Hematopoietic multipotent progenitor cell treated with erythropoietin and hydrocortisone succinate and interleukin-3 and kit ligand, for 17 days (in vitro differentiated cells): Measurements from ENCODE around the gene HSF2BP.
"Not testable (repeated sequence)": the region's sequence is repeated elsewhere in the genome, so short reads cannot be mapped to it uniquely, and the experiment has no call there.

ENCODE experiments used
- DNase-seq: peaks from one replicate; pipeline ENCODE4 v3.0.0-alpha.2; 2015; ENCODE audit warnings: low spot score

HSF2BP gene

DNA sequence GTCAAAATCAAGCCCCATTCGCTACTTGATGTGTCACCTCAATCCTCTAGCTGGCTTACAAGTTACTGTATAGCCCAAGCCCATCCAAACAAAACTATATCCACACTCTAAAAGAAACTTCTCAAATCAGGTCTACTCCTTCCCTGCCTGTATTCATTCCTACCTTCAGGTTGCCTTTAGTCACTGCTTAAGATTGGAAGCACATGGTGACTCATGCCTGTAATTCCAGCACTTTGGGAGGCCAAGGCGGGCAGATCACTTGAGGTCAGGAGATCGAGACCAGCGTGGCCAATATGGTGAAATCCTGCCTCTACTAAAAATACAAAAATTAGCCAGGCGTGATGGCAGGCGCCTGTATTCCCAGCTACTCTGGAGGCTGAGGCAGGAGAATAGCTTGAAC is 7.4 kb downstream of the HSF2BP start:
- not testable (repeated sequence) for DNase-seq

- DNase-seq, result no peak
Measured at GRCh38 chr21:43648171-43648570, 11.1 kb downstream of the HSF2BP start.

DNA sequence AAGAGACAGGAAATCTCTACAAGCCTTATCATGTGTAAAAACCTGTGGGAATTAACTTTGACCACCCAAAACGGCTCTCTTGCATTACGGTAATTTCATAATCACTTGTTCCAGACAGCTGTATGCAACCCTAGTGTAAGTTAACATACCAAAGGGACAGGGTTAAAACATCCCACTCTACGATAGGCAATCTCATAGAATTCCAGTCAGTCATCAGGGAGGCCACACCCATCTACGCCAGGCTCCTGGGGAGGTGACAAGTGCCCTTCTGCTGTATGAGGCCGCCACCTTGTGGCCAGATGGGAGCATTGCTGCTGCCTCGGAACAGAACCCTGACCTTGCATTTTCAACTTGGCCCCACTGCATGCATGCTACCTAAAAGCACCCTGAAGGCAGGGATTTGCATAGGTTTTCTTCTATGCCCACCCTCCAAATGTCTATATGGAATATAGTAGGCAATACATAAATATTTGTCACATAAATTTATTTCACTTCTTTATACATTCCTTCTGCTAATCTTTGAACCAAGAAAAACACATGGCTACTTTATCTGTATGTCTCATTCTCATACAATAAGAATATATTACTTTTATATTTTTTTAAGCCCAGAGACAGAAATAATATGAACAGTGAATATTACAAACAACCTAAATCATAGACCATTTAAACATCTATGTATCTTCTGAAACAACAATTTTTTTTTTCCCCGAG is 12.6 kb downstream of the HSF2BP start:
- peak; percentile 92 for DNase-seq

GRCh38 chr21:43645976-43646375 is 13.3 kb downstream of the HSF2BP start:
- no peak for DNase-seq

DNA sequence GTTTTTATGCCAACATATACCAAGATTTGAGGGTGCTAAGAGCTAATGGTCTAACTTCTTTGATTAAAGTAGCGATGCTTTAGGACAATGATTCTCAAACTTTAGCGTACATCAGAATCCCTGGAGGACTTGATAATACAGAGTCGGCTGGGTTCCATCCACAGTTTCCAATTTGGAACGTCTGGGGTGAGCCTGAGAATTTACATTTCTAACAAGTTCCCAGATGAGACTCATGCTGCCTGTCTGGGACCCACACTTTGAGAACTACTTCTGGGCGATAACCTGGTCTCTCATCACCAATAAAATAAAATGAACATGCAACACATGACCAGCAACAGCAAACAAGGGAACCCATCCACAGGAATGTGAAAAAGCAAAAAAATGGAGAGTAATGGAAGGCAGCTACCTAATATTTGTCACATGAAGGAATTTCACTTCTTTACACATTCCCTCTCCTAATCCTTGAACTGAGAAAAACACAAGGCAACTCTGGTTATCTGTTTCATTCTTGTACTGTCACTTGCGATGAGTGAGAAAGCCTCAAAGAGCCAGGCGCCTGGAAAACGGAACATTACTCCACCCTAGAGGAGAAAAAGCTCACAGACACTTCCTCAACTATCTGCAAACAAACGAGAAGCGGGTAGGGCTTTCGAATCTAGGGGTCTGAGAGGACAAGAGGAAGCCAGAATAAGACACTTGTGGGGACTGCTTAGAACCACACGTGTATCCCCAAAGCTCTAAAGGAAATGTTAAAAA is 14.0 kb downstream of the HSF2BP start:
- DNase-seq, result no peak

GRCh38 chr21:43644609-43645008 is 14.7 kb downstream of the HSF2BP start:
- no peak for DNase-seq

- no peak for DNase-seq
Measured at GRCh38 chr21:43644071-43644470, 15.2 kb downstream of the HSF2BP start.

DNA sequence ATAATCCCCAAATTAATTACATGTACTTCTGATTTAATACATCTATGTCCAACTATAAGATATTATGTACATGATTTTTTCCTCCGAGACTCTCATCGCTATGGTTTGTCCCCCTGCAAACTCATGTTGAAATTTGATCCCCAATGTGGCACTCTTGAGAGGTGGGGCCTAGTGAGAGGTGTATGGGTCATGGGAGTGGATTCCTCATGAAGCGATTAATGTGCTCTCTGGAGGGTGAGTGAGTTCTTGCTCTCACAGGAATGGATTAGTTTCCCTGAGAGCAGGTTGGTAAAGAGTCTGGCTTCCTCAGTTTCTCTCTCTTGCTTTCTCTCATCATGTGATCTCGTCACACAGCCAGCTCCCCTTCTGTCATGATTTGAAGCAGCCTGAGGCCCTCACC is 16.1 kb downstream of the HSF2BP start:
- DNase-seq, result no peak

GRCh38 chr21:43640400-43640799 is 18.9 kb downstream of the HSF2BP start:
- no peak for DNase-seq

DNA sequence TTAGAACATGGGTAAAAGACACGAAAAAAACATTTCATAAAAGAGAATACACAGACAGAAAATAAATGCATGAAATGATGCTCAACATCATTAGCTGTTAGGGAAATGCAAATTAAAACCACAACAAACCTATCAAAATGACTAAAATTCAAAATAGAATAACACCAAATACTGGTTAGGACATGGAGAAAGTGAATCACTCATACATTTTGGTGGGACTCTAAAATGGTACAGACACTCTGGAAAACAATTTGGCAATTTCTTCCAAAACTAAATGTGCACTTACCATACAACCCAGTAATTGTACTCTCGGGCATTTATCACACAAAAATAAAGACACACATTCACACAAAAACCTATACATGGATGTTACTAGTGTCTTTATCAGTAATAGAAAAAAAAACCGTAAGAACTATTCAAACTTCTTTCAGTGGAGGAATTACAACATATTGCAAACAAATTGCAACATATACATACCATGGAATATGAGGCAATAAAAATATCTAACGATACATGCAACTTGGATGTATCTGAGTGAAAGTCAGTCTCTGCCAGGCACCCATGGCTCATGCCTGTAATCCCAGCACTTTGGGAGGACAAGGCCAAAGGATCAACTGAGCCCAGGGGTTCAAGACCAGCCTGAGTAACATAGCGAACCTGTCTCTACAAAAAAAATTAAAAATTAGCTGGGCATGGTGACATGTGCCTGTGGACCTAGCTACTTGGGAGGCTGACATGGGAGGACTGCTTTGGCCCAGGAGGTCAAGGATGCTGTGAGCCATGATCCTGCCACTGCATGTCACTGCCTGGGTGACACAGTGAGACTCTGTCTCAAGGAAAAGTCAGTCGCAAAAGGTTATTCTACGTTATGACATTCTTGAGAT is 19.6 kb downstream of the HSF2BP start:
- DNase-seq, result no peak

DNA sequence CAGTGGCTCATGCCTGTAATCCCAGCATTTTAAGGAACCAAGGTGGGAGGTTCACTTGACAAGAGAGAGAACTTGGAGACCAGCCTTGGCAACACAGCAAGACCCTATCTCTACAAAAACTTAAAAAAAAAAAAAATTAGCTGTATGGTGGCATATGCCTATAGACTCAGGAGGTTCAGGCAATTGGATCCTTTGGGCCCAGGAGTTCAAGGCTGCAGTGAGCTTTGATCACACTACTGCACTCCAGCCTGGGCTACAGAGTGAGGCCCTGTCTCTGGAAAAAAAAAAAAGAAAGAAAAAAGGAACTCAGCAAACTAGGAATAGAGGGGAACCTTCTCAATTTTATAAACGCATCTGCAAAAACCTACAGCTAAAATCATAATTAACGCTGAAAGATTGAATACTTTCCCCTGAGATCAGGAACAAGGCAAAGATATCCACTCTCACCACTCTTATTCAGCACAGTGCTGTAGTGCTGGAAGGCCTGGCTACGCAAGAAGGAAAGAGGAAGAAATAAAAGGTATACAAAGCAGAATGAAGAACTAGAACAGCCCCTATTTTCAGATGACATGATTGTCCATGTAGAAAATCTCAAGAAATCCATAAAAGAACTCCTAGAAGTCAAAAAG is 21.6 kb downstream of the HSF2BP start:
- DNase-seq, result no peak

GRCh38 chr21:43635436-43635835 is 23.9 kb downstream of the HSF2BP start:
- no peak for DNase-seq

GRCh38 chr21:43634618-43635017 is 24.7 kb downstream of the HSF2BP start:
- no peak for DNase-seq

- no peak for DNase-seq
Measured at GRCh38 chr21:43632373-43632905, 26.8 kb downstream of the HSF2BP start.

- no peak for DNase-seq
Measured at GRCh38 chr21:43631411-43632107, 27.7 kb downstream of the HSF2BP start.

- DNase-seq, result no peak
Measured at GRCh38 chr21:43627527-43627926, 31.8 kb downstream of the HSF2BP start.

DNA sequence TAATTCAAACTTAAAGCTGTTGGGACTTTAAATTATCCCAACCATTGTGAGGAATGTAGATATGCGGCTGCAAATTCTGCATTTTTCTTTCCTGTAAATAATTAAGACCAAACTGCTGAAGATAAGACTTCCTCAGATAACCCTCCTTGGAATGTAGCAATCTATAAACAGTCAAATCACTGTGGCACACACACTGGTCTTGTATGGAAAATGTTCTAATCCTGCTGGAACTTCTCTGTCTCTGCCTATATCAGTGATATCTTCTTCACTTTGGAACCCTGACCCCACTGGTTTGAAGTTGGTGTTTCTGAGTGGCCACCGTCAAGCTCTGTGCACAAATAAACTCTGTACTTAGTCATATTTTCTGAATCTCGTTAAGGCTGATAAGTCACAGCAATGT is 32.9 kb downstream of the HSF2BP start:
- DNase-seq, result no peak

GRCh38 chr21:43624339-43624738 is 34.9 kb downstream of the HSF2BP start:
- DNase-seq, result no peak

DNA sequence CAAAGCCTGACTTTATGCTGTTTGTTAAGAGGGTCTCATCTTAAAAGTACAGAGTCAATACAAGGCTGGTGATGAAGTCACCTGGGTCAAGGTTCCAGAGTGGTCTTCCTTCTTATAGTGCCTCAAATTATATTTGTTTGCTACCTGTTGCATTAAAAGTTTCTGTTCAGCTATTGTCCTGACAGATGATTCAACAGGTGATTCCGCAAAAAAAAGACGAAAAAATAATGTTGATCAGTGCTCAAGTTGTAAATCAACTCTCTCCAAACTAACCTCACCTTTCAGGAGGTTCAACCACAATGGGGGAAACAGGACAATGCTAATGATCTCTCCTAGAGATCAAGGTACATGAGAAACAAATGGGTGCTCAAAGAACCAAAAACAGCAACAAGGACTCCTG is 35.7 kb downstream of the HSF2BP start:
- DNase-seq, result no peak

GRCh38 chr21:43622796-43623195 is 36.5 kb downstream of the HSF2BP start:
- no peak for DNase-seq

GRCh38 chr21:43619856-43620255 is 39.4 kb downstream of the HSF2BP start:
- no peak for DNase-seq
